ENCODE results near the gene TMEM144.
"Not testable (repeated sequence)": the region's sequence is repeated elsewhere in the genome, so short reads cannot be mapped to it uniquely, and the experiment has no call there.

Gene TMEM144

DNA sequence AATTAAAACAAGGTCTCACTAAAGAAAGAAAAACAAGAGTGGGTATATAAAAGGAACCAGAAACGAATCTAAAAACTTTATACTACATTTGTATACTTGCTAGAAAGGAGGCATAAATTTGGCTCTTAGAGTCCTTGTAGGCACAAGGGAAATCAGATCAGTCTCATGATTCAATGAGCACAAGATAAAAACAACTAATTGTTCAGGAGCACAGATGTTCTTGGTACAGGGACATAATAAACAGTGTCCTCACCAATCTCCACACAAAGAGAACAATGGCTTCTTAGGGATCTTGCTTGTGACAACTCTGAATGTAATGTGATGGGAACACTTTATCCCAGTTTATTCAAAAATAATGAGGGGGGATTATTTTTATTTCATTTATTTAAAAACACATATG, 28.3 kb downstream of the TMEM144 start:
- DNase-seq = no peak

DNA sequence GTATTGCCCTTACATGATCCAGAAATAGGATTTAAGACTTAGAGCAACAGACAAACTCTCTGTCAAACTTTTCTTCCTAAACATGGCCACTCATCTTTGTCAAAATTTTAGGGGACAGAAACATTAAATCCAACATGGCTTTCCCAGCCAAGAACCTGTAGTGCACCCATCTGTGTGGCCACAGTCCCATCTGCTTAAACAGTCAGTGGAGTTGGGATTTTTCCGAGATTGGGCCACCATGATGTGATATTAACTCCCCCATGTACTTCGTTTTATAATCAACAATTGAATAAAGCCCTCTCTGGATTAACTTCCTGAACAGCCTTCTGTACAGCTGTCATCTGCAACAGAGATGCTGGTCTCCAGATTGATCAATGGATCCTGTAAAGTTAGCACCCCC, 28.9 kb downstream of the TMEM144 start:
- DNase-seq = no peak

DNA sequence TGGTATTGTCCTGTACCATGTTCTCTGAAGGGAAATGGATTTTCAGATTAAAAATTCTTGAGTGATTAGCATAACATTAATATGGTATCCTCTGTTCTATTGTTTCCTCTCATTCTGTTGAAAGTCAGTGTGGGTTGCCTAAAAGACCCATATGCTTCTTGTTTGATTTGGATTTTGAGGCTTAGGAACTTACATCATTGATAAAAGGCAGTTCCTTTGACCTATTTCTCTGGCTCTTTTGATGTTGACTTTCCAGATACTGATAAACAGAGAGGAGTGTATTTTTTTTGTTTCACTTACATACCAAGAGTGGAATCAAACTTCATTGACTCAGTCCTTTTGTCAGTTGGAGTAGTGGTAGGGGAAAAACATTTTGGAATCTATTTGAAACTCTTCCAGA, 32.8 kb downstream of the TMEM144 start:
- no peak for DNase-seq

DNA sequence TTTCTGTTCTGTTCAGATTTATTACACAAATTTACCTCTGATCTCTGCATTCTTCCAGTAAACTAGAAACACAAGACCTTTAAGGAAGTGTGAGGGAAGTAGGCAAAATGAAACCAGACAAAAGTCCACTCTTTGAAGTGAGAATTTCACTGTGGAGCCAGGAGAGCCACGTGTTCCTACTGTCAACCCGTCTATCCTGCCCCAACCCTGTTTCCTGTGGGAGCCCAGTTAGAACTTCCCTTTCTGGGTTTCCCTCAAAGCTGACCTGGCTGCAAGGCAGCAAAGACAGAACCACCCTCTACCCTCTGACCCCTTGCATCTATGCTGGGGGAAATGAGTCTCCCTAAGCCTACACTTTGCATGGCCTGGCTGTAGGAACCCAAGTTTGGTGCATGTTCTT, 40.0 kb downstream of the TMEM144 start:
- DNase-seq = no peak

DNA sequence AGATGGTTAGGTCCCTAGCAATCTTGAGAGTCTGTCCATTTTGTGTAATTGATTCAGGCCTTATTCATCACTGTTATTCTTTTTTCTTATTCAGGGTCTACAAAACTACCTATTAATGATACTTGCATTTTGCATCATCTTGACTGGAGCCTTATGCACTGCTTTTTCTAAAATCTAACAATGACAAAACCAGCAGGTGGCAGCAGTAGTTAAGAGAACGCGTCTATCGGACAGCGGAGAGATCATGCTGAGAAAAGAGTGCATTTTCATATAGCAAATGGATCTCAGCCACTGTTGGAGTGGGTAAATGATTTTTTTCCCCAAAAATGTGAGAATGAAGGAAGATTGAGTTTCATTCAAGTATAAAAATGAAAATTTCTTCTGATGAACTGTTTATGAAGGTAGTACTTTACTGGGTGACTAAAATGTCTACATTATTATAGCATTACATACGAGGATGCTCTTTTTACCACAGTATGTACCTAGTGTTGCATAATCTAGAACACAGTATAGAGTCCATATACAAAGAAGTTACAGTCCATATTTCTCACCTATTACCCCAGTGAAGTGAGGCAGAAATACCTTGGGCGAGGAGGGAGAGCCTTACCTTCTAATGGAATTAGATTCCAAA, 43.2 kb downstream of the TMEM144 start:
- peak; percentile 15 to 17 for DNase-seq

DNA sequence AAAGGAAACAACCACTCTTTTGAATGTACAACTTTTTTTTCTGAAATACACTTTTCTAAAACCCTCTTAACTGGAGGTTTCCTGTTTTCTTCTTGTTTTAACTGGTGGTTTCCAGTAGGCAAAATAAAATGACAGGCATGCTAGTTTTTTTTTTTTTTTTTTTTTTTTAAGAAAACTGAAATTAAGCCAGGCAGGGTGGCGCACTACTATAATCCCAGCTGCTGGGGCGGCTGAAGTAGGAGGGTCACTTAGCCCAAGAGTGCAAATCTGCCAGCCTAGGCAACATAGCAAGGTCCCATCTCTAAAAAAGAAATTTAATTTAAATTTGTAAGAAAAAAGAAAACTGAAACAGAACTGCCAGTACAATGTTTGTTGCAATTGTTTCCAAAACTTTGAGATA, 44.0 kb downstream of the TMEM144 start:
- DNase-seq = no peak

DNA sequence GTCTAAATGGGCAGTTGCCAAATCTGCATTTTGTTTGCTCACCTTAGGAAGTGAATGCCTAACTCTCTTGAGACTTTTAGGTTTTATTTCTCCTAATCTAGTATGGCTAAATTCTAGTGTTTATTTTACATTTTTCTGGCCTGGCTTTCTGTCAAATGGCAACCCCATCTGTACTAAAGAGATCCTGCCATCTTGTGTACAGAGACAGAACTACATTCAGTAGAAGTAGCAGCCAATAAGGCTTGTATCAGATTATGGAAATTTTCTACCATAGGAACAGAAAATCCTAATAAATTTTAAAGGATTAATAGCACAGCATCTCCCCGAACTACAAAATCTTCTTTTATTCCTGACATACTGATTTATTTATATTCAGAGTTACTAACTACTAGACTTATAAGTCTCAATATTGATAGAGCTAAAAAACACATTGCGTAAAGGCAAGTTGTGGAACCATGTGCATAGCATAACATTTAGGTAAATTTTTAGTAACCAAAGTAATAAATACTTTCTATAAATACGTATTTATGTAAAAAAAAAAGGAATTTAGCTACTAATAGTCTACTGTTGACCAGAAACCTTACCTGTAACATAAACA, 45.5 kb downstream of the TMEM144 start:
- DNase-seq = peak in 1 of 2 experiments; percentile 3

DNA sequence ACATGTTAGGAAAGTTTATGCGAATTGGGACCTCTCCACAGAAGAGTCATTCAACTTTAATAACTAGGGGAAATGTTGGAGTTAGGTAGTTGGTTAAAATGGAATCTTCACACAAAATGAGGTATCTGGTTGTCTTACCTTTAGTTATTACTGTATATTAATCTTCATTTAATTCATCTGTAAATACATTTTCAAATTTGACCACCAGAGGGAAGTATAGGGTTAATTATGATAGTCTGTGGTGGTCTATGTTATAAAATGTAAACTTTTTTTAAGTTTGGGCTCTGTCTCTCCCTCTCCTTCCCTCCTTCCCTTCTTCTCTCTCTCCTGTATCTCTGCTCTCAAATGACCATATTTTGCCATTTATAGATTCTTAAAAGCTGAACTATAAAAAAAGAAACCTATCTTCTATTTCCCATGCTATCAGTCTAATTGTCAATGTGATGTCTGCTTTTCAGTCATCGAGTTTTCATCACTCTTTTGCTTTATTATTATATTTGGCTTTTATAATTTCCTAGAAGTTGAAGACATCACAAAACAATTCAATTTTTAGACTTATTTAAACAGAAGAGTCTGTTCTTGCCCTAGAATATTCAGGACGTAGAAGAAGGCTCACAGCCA, 49.8 kb downstream of the TMEM144 start:
- no peak for DNase-seq

DNA sequence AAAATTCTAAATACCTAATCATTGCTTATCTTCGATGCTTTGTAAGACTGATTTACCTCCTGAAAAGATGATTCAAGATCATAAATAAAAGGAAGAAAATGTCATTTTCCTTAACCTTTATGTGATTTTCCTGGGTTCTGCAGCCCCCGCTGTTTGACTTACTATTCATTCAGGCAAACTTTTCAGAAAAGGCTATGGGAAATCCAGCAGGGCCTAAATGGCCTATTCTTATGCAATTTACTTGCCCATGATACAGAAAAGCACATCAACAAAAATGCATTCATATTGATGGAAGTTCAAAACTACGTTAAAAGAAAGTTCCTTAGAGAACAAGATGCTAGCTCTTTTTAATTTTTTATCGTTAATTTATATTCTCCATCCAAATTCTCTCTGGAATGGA, 51.2 kb downstream of the TMEM144 start:
- no peak for DNase-seq

DNA sequence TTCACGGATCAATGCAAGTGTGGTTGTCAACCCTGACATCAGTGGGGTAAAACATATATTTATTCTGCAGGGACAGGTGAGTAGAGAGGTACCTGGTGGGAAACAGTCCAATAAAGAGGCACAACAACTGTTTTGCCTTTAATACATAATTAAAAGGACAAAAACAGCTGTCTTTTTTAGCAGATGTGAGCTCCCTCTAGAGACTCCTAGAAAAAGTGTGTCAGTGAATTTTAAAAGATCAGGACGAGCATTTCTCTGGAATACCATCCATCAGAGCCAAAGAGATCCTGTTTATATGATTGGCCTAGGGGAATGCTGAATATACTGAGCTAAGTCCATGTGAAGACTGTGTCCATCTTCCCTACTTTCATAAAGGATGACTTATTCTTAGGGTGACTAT, 58.3 kb downstream of the TMEM144 start:
- no peak for DNase-seq

DNA sequence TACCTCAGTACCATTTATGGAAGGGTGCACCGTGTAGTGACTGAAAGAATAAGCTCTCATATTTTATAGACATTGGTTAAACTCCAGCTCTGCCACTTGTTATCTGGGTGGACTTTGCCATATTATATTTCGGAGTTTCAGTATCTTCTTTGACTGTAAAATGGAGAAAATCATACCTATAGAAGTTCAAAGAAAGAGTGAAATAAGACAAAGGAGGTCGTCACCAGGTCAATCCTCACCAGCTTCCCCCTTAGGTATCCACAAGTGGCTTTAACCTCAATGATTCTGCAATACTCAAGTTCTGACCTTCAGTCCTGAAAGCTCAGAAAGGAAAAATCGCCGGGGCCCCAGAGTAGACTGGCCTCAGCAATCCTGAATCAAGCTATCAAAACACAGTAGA, 64.3 kb downstream of the TMEM144 start:
- DNase-seq = no peak

DNA sequence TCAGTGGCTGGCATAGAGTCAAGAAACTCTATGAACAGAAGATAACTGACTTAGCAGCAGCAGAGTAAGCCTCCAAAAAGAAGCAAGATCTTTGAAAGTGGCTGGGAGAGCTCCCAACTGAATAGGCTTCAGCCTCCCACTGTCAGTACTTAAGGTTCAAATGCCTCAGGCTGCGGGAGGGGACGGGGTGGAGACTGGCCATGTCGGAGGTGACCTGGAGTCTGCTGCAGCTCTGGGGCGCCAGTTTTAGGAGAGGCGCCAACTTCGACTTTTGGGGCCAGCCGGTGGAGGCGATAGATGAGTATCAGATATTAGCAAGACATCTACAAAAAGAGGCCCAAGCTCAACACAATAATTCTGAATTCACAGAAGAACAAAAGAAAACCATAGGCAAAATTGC, 67.3 kb downstream of the TMEM144 start:
- DNase-seq = no peak

DNA sequence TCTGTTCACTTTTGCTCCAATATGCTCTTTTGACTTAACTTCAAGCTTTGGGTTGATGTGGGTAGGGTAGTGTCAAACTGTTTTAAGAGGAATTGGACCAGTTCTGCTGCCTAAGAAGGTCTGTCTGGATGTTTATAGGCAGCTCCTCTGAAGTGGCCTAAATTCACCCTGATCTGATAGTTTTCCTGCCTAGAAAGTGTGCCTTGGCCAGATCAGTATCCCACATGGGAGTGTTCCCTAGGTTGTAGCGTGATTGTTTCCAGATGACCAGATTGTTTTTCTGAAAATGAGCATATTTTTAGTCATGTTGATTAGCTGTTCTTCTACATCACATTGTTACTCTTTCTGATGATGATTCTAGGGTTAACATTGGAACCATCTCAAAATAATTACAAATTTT, 68.8 kb downstream of the TMEM144 start:
- DNase-seq = not testable (repeated sequence)

DNA sequence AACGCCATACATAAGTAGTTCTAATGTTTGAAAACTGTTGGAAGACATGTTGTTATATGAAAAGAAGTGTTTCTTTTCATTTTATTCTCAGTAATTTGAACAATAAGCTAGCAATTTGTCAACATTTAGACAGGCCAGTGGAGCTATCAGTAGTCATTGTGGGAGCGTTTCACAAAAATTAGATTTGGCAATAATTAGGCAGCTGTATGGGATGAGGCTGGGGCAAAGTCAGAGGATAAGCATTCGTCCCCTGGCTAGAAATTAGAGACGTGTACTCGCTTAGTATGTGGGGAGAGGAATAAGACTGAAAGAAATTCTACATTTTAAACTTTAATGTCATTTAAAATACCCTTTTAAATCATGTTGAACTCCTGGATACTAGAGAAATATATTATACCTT, 70.6 kb downstream of the TMEM144 start:
- no peak for DNase-seq

DNA sequence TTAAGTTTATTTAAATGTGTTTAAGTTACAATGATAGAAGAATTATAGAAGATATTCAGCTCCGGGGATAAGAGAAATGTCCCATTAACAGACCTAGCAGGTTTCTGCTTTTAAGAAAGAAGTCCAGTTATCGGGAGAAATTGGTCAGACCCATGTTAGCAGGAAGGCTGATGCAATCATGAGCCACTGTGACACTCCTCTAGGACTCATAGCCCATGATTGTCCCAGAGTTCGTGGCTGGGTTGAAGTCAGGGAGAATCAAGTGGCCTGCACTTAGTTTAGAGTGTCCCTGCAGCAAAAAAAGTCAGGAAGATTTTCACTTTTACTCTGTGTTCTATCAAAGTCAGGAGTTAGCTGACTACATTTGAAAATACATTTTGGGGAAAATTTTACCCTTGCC, 72.0 kb downstream of the TMEM144 start:
- DNase-seq = no peak

DNA sequence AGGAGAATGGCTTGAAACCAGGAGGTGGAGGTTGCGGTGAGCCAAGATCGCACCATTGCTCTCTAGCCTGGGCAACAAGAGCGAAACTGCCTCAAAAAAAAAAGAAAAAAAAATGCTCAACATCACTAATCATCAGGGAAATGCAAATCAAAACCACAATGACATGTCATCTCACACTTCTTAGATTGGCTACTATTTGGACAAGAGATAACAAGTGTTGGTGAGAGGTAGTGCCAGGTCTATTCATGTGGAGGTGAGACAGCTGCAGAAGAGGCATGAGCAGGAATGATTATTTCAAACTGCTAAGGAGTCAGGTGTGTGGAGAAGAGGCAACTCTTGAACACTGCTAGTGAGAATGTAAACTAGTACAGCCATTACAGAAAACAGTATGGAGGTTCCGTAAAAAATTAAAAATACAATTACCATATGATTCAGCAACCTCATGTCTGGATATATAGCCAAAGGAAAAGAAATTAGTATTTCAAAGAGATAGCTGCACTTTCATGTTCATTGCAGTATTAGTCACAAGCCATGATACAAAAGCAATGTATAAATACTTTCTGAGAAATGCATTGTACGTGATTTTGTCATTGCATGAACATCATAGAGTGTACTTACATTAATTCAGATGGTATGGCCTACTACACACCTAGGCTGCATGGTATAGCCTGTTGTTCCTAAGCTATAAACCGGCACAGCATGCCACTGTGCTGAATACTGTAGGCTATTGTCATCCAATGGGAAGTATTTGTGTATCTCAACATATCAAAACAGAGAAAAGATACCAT, 75.3 kb downstream of the TMEM144 start:
- no peak for DNase-seq

DNA sequence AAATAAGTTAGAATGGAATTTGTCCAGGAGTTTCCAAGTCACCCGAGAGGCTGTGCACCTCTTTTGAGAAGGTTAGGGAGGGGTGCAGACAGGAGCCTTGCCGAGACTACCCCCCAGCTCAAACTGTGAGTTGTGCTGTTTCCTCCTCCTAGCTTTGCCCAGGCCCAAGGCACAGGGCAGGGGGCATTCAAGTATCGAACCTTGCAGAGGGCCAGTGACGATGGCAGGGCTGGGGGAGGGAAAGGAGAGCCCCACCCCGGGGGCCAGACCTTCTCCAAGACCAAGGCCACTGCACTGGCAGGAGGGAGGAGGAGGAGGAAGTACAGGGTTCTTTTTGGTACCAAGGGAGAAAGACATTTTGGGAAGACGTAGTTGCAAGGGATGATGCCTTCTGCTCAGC, 80.6 kb downstream of the TMEM144 start:
- no peak for DNase-seq

DNA sequence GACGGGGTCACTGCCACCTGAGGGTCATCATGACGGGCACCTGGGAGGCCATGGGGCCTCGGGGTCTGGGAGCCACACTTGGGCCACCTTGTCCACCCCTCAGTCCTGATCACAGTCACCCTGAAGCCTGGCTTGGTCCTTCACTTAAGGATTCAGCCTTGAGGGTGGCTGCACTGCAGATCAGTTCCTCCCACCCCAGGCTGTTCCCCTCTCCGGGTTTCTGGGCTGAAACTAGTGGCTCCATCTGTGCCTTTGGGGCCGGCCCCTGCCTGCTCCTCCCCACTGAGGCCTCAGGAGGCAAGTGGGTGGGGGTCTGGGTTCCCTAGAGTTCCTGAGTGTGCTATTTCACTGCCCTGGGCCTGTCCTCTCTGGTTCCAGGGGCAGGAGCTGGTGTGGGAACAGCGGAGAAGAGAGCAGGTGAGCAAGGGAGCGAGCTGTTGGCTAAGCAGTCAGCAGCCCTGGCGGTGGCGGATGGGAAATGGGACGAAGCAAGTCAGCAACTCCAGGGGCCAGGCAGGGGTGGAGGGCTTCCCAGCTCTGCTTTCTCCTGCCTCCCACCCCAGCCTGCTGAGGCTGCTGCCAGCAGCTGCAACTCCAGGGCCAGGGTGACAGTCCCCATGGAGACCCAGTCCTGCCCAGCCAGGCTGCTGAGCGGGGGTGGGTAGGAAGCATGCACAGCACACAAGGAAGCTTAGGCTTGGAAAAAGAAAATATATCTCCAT, 81.2 kb downstream of the TMEM144 start:
- no peak for DNase-seq

DNA sequence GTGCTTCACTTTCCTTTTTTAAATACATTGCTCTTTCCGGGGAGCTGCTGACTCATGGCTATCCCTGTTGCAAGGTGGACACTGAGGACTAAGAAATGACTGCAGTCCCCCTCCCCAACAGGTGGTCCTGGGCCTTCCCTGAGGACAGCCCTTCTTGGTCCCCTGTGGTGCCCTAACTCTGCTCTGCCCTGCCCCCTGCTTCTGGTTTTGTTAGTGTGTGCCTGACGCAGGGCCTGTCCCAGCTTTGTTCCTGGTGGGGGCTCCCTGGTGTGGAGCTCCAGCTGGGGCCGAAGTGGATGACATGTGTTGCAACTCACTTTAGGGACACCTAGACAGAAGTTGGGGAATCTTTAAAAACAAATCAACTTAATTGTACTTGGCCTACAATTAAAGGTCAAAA, 81.9 kb downstream of the TMEM144 start:
- DNase-seq = no peak

DNA sequence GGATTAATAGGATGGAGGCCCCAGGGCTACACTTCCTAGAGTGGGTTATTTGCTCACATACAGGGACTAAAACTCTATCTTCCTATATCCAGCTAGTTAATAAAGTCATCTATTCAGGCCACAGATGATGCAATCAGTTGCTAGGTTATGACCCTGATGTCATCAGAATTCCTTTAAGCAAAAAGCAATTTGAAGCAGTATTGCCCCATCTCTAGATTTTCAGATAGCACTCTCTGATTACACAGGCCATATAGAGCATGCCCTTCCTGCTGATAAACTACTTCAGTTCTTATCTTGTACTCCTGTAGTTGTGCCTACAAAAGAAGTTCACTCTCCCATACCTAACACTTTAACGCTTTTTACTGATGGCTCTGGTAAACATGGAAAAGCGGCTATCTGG, 84.8 kb downstream of the TMEM144 start:
- no peak for DNase-seq

DNA sequence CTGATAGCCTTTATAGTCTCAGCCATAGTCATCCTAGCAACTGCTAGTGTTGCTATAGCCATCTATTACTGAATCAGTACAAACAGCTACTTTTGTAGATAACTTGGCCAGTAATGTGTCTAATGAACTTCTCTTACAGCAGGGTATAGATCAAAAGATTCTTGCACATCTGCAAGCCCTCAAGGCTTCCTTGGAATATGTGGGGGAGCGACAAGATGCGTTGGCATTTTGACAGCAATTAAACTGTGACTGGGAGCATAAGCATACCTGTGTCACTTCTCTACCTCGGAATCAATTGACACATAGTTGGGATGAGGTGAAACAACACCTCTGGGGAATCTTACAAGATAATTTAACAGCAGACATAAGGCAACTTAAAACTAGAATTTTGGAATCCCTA, 87.6 kb downstream of the TMEM144 start:
- no peak for DNase-seq

DNA sequence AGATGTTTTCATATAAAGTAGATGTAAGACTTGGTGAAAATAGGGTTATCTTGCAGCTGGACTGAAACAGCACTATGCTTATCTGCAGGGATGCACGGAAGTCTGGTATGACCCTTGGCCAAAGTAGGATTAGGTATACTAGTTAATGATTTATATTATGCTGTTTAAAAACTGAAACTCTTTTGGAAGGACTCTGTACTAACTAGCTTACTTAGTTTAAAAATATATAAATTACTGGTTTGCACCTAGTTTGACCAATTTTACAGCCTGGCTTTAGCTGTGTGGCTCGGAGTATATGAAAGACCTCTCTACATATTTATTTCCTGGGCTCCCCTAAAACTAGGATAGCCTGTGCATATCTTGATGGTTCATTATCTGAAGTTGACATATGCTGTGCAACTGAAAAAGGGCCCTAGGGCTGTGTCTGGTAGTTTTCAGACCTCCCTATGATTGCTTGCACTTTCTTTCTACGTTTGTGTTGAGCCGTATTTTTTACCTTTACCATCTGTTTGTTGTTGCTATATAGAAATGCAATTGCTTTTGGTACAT, 89.2 kb downstream of the TMEM144 start:
- no peak for DNase-seq

DNA sequence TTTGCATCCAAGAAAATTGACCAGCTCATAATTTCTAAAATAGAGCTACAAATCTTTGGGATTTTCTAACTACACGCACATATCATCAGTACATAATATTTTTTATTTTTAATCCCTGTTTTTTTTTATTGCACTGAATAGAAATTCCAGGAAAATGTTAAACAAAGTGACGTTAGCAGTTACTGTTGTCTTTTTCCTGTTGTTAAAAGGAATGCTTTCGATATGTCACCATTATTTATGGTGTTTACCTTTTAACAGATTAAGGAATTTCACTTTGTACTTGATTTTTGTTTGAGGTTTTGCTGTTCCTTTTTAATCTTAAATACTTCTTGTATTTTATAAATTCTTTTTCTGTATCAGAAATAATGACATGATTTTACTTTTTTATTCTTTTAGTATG, 89.7 kb downstream of the TMEM144 start:
- no peak for DNase-seq

Data from SHP77 (cell line).